DMS 273 treated with DMSO at 0.1 percent for 48 hours (cell line): ENCODE measurements around the gene ZNF322.
"Not testable (repeated sequence)": the region's sequence is repeated elsewhere in the genome, so short reads cannot be mapped to it uniquely, and the experiment has no call there.

Experiments used
- DNase-seq: peaks from one replicate; lab custom pipeline; 2025; lab: John Stamatoyannopoulos, UW

The ZNF322 gene, protein sequence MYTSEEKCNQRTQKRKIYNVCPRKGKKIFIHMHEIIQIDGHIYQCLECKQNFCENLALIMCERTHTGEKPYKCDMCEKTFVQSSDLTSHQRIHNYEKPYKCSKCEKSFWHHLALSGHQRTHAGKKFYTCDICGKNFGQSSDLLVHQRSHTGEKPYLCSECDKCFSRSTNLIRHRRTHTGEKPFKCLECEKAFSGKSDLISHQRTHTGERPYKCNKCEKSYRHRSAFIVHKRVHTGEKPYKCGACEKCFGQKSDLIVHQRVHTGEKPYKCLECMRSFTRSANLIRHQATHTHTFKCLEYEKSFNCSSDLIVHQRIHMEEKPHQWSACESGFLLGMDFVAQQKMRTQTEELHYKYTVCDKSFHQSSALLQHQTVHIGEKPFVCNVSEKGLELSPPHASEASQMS

GRCh38 chr6:26659042-26659999 is at the start of gene ZNF322:
Gene ZNF322, minus strand, starts transcription at chr6:26659746. Its CDS starts 21,193 bp downstream, at chr6:26638553.
- peak; percentile 91 for DNase-seq

- DNase-seq, result not testable (repeated sequence)
These were observed 46.2 kb upstream of the ZNF322 start for GRCh38 chr6:26705780-26706179.

DNA sequence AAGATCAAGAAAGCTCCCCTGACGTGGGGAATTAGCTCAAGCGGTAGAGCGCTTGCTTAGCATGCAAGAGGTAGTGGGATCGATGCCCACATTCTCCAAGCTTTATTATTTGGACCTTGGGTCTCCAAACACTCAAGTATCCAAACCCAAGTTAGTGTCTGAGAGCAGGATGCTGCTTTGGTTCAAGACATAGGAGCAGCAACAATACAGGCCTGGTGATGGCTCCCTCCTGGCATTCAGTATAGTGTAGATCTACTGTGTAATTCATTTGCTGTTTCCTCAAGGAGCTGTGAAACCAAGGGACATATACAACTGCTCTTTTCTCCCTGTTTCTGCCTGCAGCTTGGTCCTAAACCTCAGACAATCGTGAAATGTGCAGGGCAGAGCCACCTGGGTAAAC is 45.8 kb upstream of the ZNF322 start:
- DNase-seq, result not testable (repeated sequence)

DNA sequence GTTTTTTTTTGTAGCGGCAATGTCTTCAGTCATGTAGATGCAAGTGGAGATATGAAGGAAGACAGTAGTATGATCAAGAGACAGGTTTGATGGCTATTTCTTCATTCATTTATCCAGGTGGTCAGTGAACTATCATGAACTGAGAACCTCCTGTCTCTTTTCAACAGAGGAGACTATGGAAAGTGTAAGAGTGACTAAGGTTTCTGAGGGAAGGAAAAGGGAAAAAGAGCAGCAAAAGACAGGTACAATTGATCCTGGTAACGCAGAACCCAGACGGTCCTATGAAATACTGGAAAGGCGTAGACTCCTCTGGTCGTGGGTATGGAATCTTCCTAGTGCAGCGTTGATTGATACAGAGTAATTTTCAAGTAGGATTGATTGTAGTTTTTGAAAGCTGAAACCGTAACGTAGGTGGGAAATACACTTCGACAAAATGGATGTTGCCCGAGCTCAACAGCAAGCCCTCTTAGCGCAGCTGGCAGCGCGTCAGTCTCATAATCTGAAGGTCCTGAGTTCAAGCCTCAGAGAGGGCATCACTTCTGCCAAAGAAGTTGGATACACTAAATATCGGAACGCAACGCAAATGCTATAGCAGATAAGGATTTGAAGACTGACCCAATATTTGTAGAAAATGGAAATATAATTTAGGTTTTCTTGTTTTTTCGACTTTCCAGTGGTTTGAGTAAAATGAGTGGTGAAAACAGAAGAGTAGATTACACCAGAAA is 41.6 kb upstream of the ZNF322 start:
- not testable (repeated sequence) for DNase-seq

GRCh38 chr6:26697496-26697895 is 38.0 kb upstream of the ZNF322 start:
- DNase-seq, result not testable (repeated sequence)

DNA sequence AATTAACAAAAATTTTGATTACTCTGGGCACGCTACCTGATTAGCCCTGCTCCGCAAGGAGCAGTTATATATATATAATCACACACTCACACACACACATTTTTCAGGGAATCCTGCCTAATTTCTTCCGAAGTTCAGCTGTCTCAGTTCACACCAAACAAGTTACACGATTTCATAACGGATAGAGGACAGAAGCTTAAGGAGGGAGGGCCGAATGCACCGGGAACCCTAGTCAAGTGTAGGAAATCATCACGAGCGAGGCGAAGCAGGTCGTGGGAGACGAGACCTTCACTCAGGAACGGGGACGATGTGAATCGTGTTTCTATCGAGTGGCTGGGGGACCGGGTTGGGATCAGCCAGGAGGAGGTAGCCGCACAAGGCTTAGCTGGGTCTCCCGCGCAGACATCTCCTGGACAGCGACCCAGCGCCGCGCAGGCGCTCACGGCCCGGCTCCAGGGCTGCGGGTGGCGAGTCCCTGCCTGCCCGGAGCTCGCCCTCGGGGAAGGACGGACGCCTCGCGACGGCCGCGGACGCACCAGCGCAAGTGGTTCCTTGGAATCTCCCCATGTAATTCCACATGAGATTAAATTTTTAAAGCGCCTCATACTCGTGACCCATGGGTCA is 29.9 kb upstream of the ZNF322 start:
- not testable (repeated sequence) for DNase-seq

DNA sequence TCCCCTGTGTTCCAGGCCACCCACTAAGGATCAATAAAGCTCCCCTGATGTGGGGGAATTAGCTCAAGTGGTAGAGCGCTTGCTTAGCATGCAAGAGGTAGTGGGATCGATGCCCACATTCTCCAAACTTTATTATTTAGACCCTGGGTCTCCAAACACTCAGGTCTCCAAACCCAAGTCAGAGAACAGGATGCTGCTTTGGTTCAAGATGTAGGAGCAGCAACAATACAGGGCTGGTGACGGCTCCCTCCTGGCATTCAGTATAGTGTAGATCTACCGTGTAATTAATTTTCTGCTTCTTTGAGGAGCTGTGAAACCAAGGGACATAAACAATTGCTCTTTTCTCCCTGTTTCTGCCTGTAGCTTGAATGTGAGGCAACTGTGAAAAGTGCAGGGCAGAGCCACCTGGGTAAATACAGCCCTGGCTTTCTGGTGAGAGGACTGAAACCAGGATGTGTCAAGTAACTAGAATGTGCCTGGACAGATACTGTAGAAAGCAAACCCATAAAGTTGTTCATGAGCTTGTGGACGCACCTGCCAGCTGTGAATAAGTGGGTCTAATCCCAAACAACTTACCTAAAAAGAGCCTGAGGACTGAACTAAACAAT is 23.0 kb upstream of the ZNF322 start:
- not testable (repeated sequence) for DNase-seq

- not testable (repeated sequence) for DNase-seq
These were observed 13.7 kb upstream of the ZNF322 start for GRCh38 chr6:26673287-26673686.

DNA sequence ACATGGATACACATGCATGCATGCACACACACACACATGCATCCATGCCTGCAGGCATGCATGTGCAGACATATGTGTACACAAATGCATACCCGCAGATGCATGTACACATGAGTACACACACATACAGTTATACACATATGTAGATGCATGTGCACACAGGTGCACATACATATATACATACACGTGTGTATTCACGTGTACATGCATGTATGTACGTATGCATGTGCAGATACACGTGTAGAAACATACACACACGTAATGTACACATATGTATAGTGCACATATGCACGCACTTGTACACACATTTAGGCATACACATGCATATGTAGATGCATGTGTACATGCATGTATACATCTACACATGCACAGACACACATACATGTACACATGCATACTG is 11.0 kb upstream of the ZNF322 start:
- not testable (repeated sequence) for DNase-seq

GRCh38 chr6:26670003-26670402 is 10.5 kb upstream of the ZNF322 start:
- DNase-seq, result not testable (repeated sequence)

- peak; percentile 47 for DNase-seq
These were observed 435 bp upstream of the ZNF322 start for GRCh38 chr6:26660000-26660361.

DNA sequence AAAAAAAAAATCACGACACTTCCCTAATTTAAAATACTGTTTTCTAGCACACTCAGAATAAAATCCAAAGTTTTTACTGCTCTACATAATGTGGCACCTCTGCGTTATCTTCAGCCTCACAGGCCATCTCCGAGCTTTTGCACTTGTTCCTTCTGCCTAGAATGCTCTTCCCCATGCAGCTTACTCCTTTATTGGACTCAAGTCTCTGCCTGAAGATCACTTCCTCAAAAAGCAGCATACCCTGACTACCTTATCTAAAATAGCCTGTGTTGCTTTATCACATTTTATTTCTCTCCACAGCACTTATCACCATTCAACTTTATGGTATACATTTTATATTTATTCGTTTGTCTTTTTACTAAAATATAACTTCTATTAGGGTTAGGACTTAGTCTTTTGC is 2.3 kb downstream of the ZNF322 start:
- DNase-seq, result no peak

GRCh38 chr6:26653007-26653406 is 6.5 kb downstream of the ZNF322 start:
- no peak for DNase-seq

DNA sequence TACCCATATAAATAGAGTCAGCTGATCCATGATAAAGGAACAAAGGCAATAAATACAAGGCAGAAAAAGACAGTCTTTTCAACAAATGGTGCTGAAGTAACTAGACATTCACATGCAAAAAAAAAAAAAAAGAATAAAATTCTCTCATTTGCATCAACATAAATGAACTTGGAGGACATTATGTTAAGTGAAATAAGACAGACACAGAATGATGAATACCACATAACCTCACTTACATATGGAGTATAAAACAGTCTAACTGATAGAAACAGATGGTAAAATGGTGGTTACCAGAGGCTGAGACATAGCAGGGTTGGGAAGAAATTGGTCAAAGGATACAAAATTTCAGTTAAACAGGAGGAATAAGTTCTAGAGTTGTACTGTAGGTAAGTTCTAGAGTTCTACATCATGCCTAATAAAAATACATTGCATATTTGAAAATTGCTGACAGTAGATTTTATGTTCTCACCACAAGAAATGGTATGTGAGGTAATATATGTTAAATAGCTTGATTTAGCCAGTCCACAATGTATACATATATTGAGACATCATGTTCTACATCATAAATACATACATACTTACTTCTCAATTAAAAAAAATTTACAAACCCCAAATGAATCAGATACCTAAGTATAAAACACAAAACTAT is 8.3 kb downstream of the ZNF322 start:
- no peak for DNase-seq

- DNase-seq, result no peak
These were observed 13.5 kb downstream of the ZNF322 start for GRCh38 chr6:26646074-26646473.

DNA sequence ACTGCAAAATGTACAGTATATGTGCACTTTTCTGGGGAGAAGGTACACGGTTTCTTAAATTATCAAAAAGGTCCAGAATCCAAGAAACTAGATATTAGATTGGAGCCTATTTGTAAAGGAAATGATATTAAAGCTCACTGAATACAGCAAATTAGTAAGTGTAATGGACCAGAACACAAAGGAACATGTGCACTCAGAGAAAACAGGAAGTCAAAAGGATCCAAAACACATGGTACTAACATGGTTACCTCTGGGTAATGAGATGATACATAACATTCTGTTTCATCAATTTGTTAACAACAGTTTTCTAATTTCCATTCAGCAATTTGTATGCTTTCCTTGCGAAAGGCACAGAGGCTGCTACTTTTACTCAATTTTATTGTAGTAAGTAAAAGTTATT is 18.7 kb downstream of the ZNF322 start:
- DNase-seq, result no peak

DNA sequence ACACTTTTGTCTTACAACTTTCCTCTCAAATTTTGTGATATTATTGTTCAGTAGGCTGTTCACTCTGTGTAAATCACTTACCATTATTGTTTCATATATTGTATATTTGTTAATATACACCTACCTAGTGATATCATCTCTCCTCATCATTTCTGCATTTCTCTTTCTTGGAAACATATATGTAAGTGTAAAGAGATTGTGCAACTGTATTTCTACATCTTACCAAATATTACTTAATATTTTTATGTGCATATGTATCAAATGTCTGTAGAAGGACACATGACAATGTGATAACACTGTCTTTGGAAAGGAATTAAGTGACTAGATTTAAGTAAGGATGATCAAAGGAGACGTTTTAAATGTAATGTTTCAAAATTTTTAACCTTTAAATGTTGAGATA is 30.2 kb downstream of the ZNF322 start:
- no peak for DNase-seq

DNA sequence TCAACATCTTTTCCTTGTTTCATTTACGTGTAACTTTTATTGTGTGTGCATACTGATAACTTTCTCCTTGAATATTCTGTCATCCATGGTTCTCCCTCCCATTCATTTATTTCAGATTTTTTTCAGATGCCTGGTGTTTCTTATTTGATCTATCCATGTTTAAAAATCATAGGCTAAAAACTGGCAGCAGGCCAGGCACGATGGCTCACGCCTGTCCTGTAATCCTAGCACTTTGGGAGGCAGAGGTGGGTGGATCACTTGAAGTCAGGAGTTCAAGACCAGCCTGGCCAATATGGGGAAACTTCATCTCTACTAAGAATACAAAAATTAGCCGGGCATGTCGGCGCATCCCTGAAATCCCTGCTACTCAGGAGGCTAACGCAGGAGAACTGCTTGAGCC is 31.7 kb downstream of the ZNF322 start:
- DNase-seq, result no peak

GRCh38 chr6:26624557-26624956 is 35.0 kb downstream of the ZNF322 start:
- DNase-seq, result no peak

GRCh38 chr6:26623339-26623859 is 36.1 kb downstream of the ZNF322 start:
- DNase-seq, result no peak
